ENCODE data around the gene PTPRO.

GRCh38 chr12:15644700-15645099 is 322.4 kb downstream of the PTPRO start:
- TF ChIP-seq CTCF (optimal IDR thresholded peaks at IDR 0.05 in 1 of 3, IDR thresholded peaks at IDR 0.05 in 1 of 3, conservative IDR thresholded peaks at IDR 0.05 in 1 of 3; ENCODE audit: extremely low read depth in 1 of 3, insufficient read depth in 2 of 3, low read length in 3 of 3) (no peak), EZH2 (IDR thresholded peaks at IDR 0.05; ENCODE audit: low read length) (no peak)

Data from keratinocyte (primary cell).